PFSK-1 (cell line): ENCODE results near the gene LAMC1.

Experiments
- FOXP2 ChIP-seq: optimal IDR thresholded peaks from 2 replicates; pipeline ENCODE3; 2011; ENCODE audit warnings: borderline replicate concordance, control low read depth, inconsistent platforms; ENCODE audit not compliant: insufficient read depth; ENCODE audit errors: extremely low read length, extremely low read depth
- POLR2AphosphoS5 ChIP-seq: IDR thresholded peaks from 2 replicates; pipeline ENCODE4 v1.6.1; 2012; ENCODE audit warnings: low read depth, mild to moderate bottlenecking, control low read depth, low read length, moderate library complexity
- REST ChIP-seq, 2 experiments: IDR thresholded peaks; 2 replicates each; pipeline versions ENCODE4 v1.6.1 to v1.8.0; 2011 to 2012; ENCODE audit warnings: low read depth in 2 of 2, low read length in 2 of 2, control low read depth in 1 of 2, inconsistent platforms in 1 of 2, mild to moderate bottlenecking in 1 of 2, moderate library complexity in 1 of 2; ENCODE audit not compliant: insufficient read depth in 1 of 2
- SIN3A ChIP-seq: IDR thresholded peaks from 2 replicates; pipeline ENCODE4 v1.6.1; 2012; ENCODE audit warnings: mild to moderate bottlenecking, low read length, moderate library complexity, borderline replicate concordance; ENCODE audit not compliant: insufficient read depth
- TAF1 ChIP-seq: IDR thresholded peaks from 2 replicates; pipeline ENCODE4 v1.6.1; 2012; ENCODE audit warnings: low read length, control low read depth, borderline replicate concordance; ENCODE audit not compliant: insufficient read depth

The LAMC1 gene

GRCh38 chr1:183195142-183195574 is 171.9 kb downstream of the LAMC1 start:
- no peak for TF ChIP-seq TAF1
- TF ChIP-seq POLR2AphosphoS5, result no peak
- TF ChIP-seq SIN3A, result no peak
- TF ChIP-seq REST (IDR thresholded peaks at IDR 0.05; ENCODE audit: insufficient read depth in 1 of 2, low read depth in 2 of 2, low read length in 2 of 2), result no peak
- TF ChIP-seq FOXP2, result no peak
